Transverse colon (tissue), 4 donors: ENCODE measurements around the gene GDF9. TPM values are rescaled to one million over a fixed set of nuclear protein-coding genes. Genes with fewer than 3 reads are reported as not detected.
A peak's percentile ranks its signal among the peaks of the same experiment; 100 is the strongest.

ENCODE experiments used
- DNase-seq: peaks from one replicate; pipeline ENCODE4 v3.0.0-alpha.2; 2019
- H3K27ac ChIP-seq, 4 donors: fragments of 200-600 bp; sonication (generic); 2 replicates each; pipeline ENCODE4 v1.5.1; 2016 to 2018; ENCODE audit warnings: inconsistent platforms in 4 of 4
- H3K27me3 ChIP-seq: fragments of 200-600 bp; sonication (generic); 2 replicates; pipeline ENCODE4 v1.5.1; 2017; ENCODE audit warnings: inconsistent platforms
- H3K36me3 ChIP-seq, 4 donors: fragments of 200-600 bp; sonication (generic); 2 replicates each; pipeline ENCODE4 v1.5.1; 2017 to 2019; ENCODE audit warnings: inconsistent platforms in 4 of 4
- H3K4me1 ChIP-seq, 4 donors: fragments of 200-600 bp; sonication (generic); 2 replicates each; pipeline ENCODE4 v1.5.1; 2017 to 2020; ENCODE audit warnings: inconsistent platforms in 4 of 4
- H3K4me3 ChIP-seq, 4 donors: fragments of 200-600 bp; sonication (generic); 1 replicate in 1 of 4; 2 replicates in 3 of 4; pipeline versions ENCODE4 v1.5.1 to v1.6.1; 2017 to 2019; ENCODE audit warnings: inconsistent platforms in 4 of 4
- H3K9me3 ChIP-seq, 2 donors: fragments of 200-600 bp; sonication (generic); 2 replicates each; pipeline ENCODE4 v1.5.1; 2017 to 2019; ENCODE audit warnings: inconsistent platforms in 2 of 2
- EP300 ChIP-seq: sonication (generic); formaldehyde crosslinking; IDR thresholded peaks from one replicate; pipeline ENCODE4 v1.6.1; 2017; ENCODE audit warnings: antibody characterized with exemption, low read depth
- POLR2A ChIP-seq: fragments of 450-650 bp; IDR thresholded peaks from one replicate; pipeline ENCODE4 v1.6.1; 2016; ENCODE audit warnings: antibody characterized with exemption, mild to moderate bottlenecking, moderate library complexity
- POLR2AphosphoS5 ChIP-seq, 3 donors: sonication (generic); formaldehyde crosslinking; IDR thresholded peaks; one replicate each; pipeline ENCODE4 v1.6.1; 2016; ENCODE audit warnings: antibody characterized with exemption in 3 of 3
- WGBS, 2 donors: methylation state at CpG; one replicate each; pipeline ENCODE4 v1.1.5; 2018; ENCODE audit warnings: low coverage in 1 of 2; 5-methylcytosine and 5-hydroxymethylcytosine counted together
- in situ Hi-C, 4 donors: fragments of 200-750 bp; cut with MboI; loops; one replicate each; pipeline versions ENCODE4 v1.15.0 to v1.15.1; 2017; ENCODE audit warnings: low sequenced_read_pairs in 3 of 4, low pct_ligation_motif_present in 1 of 4, low pct_unique_long_range_greater_than_20kb in 1 of 4
- intact Hi-C: fragments of 100-400 bp; cut with DNase I; formaldehyde crosslinking; loops from one replicate; pipeline ENCODE4 v1.15.1; 2023; ENCODE audit warnings: low total_unique reads
- total RNA-seq, 4 donors: library from RNA; depleted of rRNA; stranded (reverse); fragments of >200 nt; gene quantifications; one replicate each; pipeline ENCODE4 v1.1.0, GENCODE V29; 2016
- TF ChIP-seq, protein P1 (sequence below), 5 experiments: fragments of 200-600 bp in 3 of 5; fragments of 450-650 bp in 2 of 5; sonication (generic) in 3 of 5; IDR thresholded peaks; 1 replicate in 2 of 5; 2 replicates in 3 of 5; pipeline ENCODE4 v1.5.1; 2016 to 2017; ENCODE audit warnings: antibody characterized with exemption in 5 of 5, inconsistent platforms in 3 of 5, mild to moderate bottlenecking in 2 of 5, moderate library complexity in 1 of 5

The GDF9 gene
- total RNA-seq, 4 donors from 2014 or later, result 0.27 to 0.79 TPM; not detected in 2

GRCh38 chr5:132819468-132819867 is 46.8 kb downstream of the GDF9 start:
- intact Hi-C loops, result no loop called here
- Histone ChIP-seq H3K27ac (peak overlapping the region in 1 of 4 donors; percentile 8), H3K9me3 (no peaks in the 10 kb centered on the region), H3K36me3 (no peaks in the 10 kb centered on the region), H3K27me3 (peaks cover under 1% of the 10 kb centered on the region), H3K4me1 (peaks cover 0 to 15% (median 9%) of the 10 kb centered on the region in 4 donors), H3K4me3 (peak overlapping the region in 1 of 4 donors; percentile 16)
- no peak for DNase-seq
- 62 to 74% methylated on average over 5 to 26 of the region's 26 CpGs for WGBS, 2 donors
- in situ Hi-C loops, result loop anchor here in 2 of 4 donors (25.0 kb wide), 1 partner anchor 432 kb away; no protein-coding TSS in a partner anchor
- TF ChIP-seq POLR2AphosphoS5 (IDR thresholded peaks at IDR 0.05) (no peak), POLR2A (no peak), EP300 (no peak)
- TF ChIP-seq, protein P1, sequence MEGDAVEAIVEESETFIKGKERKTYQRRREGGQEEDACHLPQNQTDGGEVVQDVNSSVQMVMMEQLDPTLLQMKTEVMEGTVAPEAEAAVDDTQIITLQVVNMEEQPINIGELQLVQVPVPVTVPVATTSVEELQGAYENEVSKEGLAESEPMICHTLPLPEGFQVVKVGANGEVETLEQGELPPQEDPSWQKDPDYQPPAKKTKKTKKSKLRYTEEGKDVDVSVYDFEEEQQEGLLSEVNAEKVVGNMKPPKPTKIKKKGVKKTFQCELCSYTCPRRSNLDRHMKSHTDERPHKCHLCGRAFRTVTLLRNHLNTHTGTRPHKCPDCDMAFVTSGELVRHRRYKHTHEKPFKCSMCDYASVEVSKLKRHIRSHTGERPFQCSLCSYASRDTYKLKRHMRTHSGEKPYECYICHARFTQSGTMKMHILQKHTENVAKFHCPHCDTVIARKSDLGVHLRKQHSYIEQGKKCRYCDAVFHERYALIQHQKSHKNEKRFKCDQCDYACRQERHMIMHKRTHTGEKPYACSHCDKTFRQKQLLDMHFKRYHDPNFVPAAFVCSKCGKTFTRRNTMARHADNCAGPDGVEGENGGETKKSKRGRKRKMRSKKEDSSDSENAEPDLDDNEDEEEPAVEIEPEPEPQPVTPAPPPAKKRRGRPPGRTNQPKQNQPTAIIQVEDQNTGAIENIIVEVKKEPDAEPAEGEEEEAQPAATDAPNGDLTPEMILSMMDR (IDR thresholded peaks at IDR 0.05), result no peak

GRCh38 chr5:132817011-132817410 is 49.3 kb downstream of the GDF9 start:
- in situ Hi-C loops (loop anchor here in 2 of 4 donors (25.0 kb wide), 1 partner anchor 430 kb away; no protein-coding TSS in a partner anchor), intact Hi-C loops (no loop called here)
- Histone ChIP-seq H3K4me1 (peaks cover 0 to 21% (median 17%) of the 10 kb centered on the region in 4 donors), H3K9me3 (no peaks in the 10 kb centered on the region), H3K4me3 (no peak overlapping the region), H3K27ac (no peak overlapping the region), H3K36me3 (no peaks in the 10 kb centered on the region), H3K27me3 (peaks cover 25% of the 10 kb centered on the region)
- no peak for DNase-seq
- TF ChIP-seq POLR2A, result no peak
- no peak for TF ChIP-seq EP300
- TF ChIP-seq, protein P1 (IDR thresholded peaks at IDR 0.05), result no peak
- TF ChIP-seq POLR2AphosphoS5 (IDR thresholded peaks at IDR 0.05), result no peak
- 46 to 78% methylated on average over 1 of the region's 1 CpG for WGBS, 2 donors

DNA sequence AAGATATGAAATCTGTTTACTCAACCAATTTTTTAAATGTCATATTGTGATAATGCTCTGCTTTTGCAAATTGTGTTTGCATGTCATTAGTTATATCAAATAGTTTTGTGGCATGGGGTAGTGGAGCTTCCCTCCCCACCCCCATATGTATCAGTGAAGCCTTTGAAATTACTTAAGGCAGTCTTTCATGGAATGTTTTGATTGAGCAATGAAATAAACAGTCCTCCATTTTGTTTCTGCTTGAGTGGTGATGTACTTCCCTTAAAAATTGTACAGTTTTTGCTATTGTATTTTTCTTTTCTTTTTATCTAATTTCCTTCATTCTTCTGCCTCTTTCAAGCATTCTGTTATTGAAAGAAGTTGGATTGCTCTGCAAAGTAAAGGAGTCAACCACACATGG is 49.7 kb downstream of the GDF9 start:
- DNase-seq, result no peak
- H3K4me1 ChIP-seq, result peaks cover 0 to 21% (median 17%) of the 10 kb centered on the region in 4 donors
- H3K9me3 ChIP-seq, result no peaks in the 10 kb centered on the region
- intact Hi-C loops (no loop called here), in situ Hi-C loops (loop anchor here in 2 of 4 donors (25.0 kb wide), 1 partner anchor 429 kb away; no protein-coding TSS in a partner anchor)
- H3K27ac ChIP-seq, result no peak overlapping the region
- no peak overlapping the region for H3K4me3 ChIP-seq
- no peaks in the 10 kb centered on the region for H3K36me3 ChIP-seq
- H3K27me3 ChIP-seq, result peaks cover 30% of the 10 kb centered on the region
- TF ChIP-seq POLR2AphosphoS5 (IDR thresholded peaks at IDR 0.05), result no peak
- no peak for TF ChIP-seq EP300
- TF ChIP-seq, protein P1 (IDR thresholded peaks at IDR 0.05), result no peak
- no peak for TF ChIP-seq POLR2A

- no peaks in the 10 kb centered on the region for H3K36me3 ChIP-seq
- TF ChIP-seq, protein P1 (IDR thresholded peaks at IDR 0.05), result no peak
- TF ChIP-seq EP300, result no peak
- TF ChIP-seq POLR2A, result no peak
- no peak for TF ChIP-seq POLR2AphosphoS5 (IDR thresholded peaks at IDR 0.05)
- peaks cover 35% of the 10 kb centered on the region for H3K27me3 ChIP-seq
- no peak overlapping the region for H3K27ac ChIP-seq
- intact Hi-C loops (no loop called here), in situ Hi-C loops (loop anchor here in 2 of 4 donors (25.0 kb wide), 1 partner anchor 429 kb away; no protein-coding TSS in a partner anchor)
- no peak overlapping the region for H3K4me3 ChIP-seq
- no peaks in the 10 kb centered on the region for H3K9me3 ChIP-seq
- WGBS, 2 donors, result 79 to 81% methylated on average over 2 of the region's 2 CpGs
- H3K4me1 ChIP-seq, result peaks cover 0 to 21% (median 17%) of the 10 kb centered on the region in 4 donors
- no peak for DNase-seq
These were observed 50.2 kb downstream of the GDF9 start for GRCh38 chr5:132816083-132816482.
